ENCODE measurements around the gene PAX1.

PAX1 gene

GRCh38 chr20:21705575-21706260 lies at the start of gene PAX1:
Gene PAX1, plus strand, starts transcription at chr20:21705664. Its CDS starts 49 bp downstream, at chr20:21705713.
- DNase-seq, result no peak

GRCh38 chr20:21656308-21657067 lies 49.0 kb upstream of the PAX1 start:
- no peak for DNase-seq

GRCh38 chr20:21661488-21662055 lies 43.9 kb upstream of the PAX1 start:
- DNase-seq, result no peak

GRCh38 chr20:21663465-21663864 lies 42.0 kb upstream of the PAX1 start:
- DNase-seq, result no peak

- DNase-seq, result no peak
Observed at GRCh38 chr20:21665687-21666446, 39.6 kb upstream of the PAX1 start.

GRCh38 chr20:21670126-21670525 lies 35.3 kb upstream of the PAX1 start:
- no peak for DNase-seq

GRCh38 chr20:21670981-21671380 lies 34.5 kb upstream of the PAX1 start:
- DNase-seq, result no peak

GRCh38 chr20:21677261-21677660 lies 28.2 kb upstream of the PAX1 start:
- no peak for DNase-seq

- DNase-seq, result no peak
Observed at GRCh38 chr20:21677781-21678180, 27.7 kb upstream of the PAX1 start.

GRCh38 chr20:21681234-21681921 lies 24.1 kb upstream of the PAX1 start:
- DNase-seq, result no peak

- DNase-seq, result no peak
Observed at GRCh38 chr20:21681922-21682318, 23.5 kb upstream of the PAX1 start.

- DNase-seq, result no peak
Observed at GRCh38 chr20:21682521-21682954, 22.9 kb upstream of the PAX1 start.

- DNase-seq, result no peak
Observed at GRCh38 chr20:21684671-21685070, 20.8 kb upstream of the PAX1 start.

GRCh38 chr20:21685981-21686380 lies 19.5 kb upstream of the PAX1 start:
- no peak for DNase-seq

GRCh38 chr20:21693322-21693721 lies 12.1 kb upstream of the PAX1 start:
- DNase-seq, result no peak

GRCh38 chr20:21698494-21699215 lies 6.8 kb upstream of the PAX1 start:
- no peak for DNase-seq

- DNase-seq, result no peak
Observed at GRCh38 chr20:21699216-21699508, 6.3 kb upstream of the PAX1 start.

- no peak for DNase-seq
Observed at GRCh38 chr20:21701171-21701876, 4.1 kb upstream of the PAX1 start.

- DNase-seq, result no peak
Observed at GRCh38 chr20:21702016-21702415, 3.4 kb upstream of the PAX1 start.

GRCh38 chr20:21702553-21703470 lies 2.7 kb upstream of the PAX1 start:
- DNase-seq, result peak; percentile 76

All from stimulated activated CD4-positive, alpha-beta T cell treated with anti-CD3 and anti-CD28 coated beads, Interleukin-15, amount 100 ng/mL, for 24 hours (primary cell).